Activated naive CD8-positive, alpha-beta T cell treated with anti-CD3 and anti-CD28 coated beads, Interleukin-2, amount 50 U/mL, for 24 hours (primary cell): ENCODE data around the gene PKD1.
A peak's percentile ranks its signal among the peaks of the same experiment; 100 is the strongest.

Experiments used
- ATAC-seq: fragments of 150-1000 bp; cut with Tn5 transposase; one replicate; pipeline ENCODE4 v1.10.0; 2021
- DNase-seq: peaks from one replicate; pipeline ENCODE4 v3.0.0; 2021
- H3K27ac Mint-ChIP-seq: one replicate; pipeline ENCODE4 v1.8.0; 2021; ENCODE audit warnings: mild to moderate bottlenecking, mixed read lengths
- H3K27me3 Mint-ChIP-seq: one replicate; pipeline ENCODE4 v1.8.0; 2021; ENCODE audit warnings: mixed read lengths
- H3K36me3 Mint-ChIP-seq: one replicate; pipeline ENCODE4 v1.8.0; 2021; ENCODE audit warnings: low read depth, mixed read lengths
- H3K4me1 Mint-ChIP-seq: one replicate; pipeline ENCODE4 v1.8.0; 2021; ENCODE audit warnings: mixed read lengths
- H3K4me3 Mint-ChIP-seq: one replicate; pipeline ENCODE4 v1.8.0; 2021; ENCODE audit warnings: mild to moderate bottlenecking, moderate library complexity, mixed read lengths
- H3K9me3 Mint-ChIP-seq: one replicate; pipeline ENCODE4 v1.8.0; 2021; ENCODE audit warnings: mixed read lengths

Gene PKD1

DNA sequence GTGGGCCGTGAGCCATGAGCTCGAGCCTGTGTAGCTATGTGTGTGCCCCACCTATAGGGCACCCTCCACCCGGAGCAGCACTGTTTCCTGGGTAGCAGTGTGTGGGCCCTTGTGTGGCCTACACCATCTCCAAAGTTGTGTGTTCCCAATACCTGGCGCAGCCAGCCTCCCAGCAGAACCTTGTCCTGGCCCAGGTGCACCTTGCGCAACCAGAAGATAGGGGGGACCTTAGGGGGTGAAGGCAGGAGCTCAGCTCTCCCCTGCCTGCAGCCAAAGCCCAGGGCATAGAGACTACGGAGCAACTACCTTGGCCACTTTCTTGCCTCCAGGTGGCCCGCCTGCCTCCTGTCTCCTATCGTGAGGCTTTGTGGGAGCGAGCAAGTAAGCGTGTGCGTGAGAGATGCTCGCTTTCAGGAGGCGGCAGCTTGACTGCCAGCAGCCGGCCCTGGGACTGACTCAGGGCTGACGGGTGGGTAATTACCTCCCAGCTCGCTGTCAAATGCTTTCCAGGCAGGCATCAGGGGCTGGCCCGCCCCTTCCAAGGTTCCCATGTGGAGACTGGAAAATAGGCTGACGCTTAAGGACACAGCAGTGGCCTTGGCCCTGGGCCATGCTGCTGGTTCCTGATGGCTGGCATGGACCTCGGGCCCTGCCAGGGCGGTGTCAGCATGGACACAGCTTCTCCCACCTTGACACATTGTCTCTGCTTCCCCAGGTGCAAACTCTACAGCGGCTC, 38.9 kb upstream of the PKD1 start:
- H3K4me3 Mint-ChIP-seq = no peak overlapping the region
- no peaks in the 10 kb centered on the region for H3K27me3 Mint-ChIP-seq
- H3K36me3 Mint-ChIP-seq = peaks cover 16% of the 10 kb centered on the region
- ATAC-seq = no peak
- no peak for DNase-seq
- H3K9me3 Mint-ChIP-seq = no peaks in the 10 kb centered on the region
- H3K27ac Mint-ChIP-seq = no peak overlapping the region
- no peaks in the 10 kb centered on the region for H3K4me1 Mint-ChIP-seq

DNA sequence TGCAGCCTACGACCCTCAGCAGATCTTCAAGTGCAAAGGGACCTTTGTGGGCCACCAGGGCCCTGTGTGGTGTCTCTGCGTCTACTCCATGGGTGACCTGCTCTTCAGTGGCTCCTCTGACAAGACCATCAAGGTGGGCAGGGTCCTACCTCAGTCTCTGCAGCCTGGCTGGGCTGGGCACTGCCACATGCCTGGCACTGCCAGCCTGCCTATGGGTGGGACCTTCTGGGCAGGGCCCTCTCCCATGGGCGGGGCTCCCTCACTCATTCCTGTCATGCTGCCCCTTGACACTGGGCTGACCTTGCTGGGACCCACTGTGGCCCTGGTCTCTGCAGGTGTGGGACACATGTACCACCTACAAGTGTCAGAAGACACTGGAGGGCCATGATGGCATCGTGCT, 38.2 kb upstream of the PKD1 start:
- Mint-ChIP-seq H3K4me3 (no peak overlapping the region), H3K4me1 (no peaks in the 10 kb centered on the region), H3K27me3 (no peaks in the 10 kb centered on the region), H3K36me3 (peaks cover 16% of the 10 kb centered on the region), H3K27ac (no peak overlapping the region), H3K9me3 (no peaks in the 10 kb centered on the region)
- DNase-seq = no peak
- no peak for ATAC-seq

DNA sequence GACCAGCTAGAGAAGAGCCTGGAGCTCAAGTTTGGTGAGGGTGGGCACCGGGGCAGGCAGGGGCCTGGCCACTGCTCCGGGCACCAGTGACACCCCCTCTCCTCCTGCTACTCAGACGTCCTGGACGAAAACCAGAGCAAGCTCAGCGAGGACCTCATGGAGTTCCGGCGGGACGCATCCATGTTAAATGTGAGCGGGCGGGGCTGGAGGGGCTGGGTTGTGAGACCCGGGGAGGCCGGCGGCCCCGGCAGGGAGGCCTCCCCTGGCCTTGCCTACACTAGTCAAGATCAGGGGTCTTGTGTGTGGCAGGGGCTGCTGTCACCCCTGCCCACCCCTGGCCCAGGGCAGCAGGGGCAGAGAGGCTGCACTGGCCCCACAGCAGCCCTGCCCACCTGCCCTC, 37.7 kb upstream of the PKD1 start:
- DNase-seq (no peak), ATAC-seq (no peak)
- Mint-ChIP-seq H3K4me3 (no peak overlapping the region), H3K9me3 (no peaks in the 10 kb centered on the region), H3K27me3 (no peaks in the 10 kb centered on the region), H3K36me3 (peaks cover 16% of the 10 kb centered on the region), H3K27ac (no peak overlapping the region), H3K4me1 (no peaks in the 10 kb centered on the region)

DNA sequence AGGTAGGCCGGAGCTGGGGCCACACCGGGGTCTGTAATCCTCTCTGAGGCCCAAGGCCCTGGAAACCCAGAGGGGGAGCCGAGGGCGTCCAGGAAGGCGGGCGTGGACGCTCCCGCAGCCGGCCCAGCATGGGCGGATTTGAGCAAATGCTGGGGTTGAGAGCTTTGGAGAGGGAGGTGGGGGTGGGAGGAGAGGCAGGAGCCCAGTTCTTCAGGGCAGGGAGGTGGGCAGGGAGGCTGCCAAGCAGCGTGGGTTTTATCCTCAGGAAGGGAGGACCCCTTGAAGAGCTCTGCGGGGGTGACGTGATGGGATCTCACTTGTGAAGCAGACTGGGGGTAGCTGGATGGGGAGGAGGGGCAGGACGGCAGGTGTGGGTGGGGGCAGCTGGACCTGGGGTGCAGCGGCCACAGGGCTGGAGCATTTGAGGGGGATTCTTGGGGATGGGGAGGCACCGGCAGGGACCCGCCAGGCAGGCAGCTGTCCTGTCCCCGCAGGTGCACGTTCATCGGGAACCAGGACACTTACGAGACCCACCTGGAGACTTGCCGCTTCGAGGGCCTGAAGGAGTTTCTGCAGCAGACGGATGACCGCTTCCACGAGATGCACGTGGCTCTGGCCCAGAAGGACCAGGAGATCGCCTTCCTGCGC, 37.1 kb upstream of the PKD1 start:
- ATAC-seq (no peak), DNase-seq (no peak)
- Mint-ChIP-seq H3K27me3 (no peaks in the 10 kb centered on the region), H3K27ac (no peak overlapping the region), H3K36me3 (peaks cover 18% of the 10 kb centered on the region), H3K9me3 (no peaks in the 10 kb centered on the region), H3K4me1 (no peaks in the 10 kb centered on the region), H3K4me3 (no peak overlapping the region)

DNA sequence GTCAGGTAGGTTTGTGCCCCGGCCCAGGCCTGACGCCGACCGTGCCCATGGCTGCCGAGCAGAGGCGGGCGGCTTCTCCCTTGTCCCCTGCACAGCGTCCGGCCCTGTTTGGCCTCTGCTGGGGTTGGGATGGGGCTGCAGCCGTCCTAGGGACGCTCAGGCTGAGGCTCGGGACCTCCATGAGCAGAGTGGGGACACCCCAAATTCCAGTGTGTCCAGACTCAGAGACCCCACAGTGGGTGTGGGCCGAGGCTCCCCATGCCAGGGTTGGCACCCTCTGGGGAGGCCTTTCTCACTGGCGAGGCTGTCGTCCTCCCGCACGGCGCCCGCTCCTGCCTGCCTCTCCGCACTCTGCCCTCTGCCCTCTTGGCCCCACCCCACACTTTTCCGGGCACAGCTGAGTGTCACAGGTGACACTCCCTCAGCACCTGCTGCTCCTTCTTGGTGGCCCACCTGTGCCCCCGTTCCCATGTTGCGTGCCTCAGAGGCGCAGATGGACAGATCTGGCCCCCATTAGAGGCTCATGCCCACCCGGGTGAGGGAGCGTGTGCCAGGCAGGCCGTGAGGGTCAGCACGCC, 36.0 kb upstream of the PKD1 start:
- Mint-ChIP-seq H3K36me3 (peaks cover 18% of the 10 kb centered on the region), H3K27me3 (no peaks in the 10 kb centered on the region), H3K4me1 (no peaks in the 10 kb centered on the region), H3K4me3 (no peak overlapping the region), H3K9me3 (no peaks in the 10 kb centered on the region), H3K27ac (no peak overlapping the region)
- DNase-seq (no peak), ATAC-seq (no peak)

DNA sequence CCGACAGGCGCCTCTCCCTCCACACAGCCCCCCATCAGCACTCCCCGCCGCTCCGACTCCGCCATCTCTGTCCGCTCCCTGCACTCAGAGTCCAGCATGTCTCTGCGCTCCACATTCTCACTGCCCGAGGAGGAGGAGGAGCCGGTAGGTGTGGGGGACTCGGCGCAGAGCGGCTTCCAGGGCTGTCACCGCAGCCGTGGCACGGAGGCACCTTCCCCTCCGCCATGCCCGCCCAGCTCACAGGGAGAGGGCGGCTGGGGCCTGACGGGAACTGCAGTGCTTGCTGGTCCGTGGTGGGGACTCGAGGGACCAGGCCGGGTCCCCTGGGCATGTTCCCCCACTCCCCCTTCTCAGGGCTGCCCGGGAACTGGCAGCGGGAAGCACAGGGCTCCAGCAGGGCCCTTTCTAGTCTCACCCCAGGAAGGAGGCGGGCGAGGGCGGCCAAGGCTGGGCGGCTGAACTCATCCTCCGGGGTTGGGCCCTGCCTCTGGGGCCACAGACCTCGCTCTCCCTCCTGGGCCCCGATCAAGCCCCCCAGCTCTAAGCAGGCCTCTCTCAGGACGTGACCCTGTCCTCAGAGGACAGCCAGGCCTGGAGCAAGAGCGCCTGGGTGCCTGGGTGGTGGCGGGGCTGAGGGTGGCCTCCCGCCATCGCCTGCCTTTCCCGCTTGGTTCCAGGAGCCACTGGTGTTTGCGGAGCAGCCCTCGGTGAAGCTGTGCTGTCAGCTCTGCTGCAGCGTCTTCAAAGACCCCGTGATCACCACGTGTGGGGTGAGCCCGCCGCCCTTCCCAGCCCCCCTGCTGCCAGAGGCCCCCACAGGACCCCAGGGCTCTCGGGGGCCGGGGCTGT, 35.1 kb upstream of the PKD1 start:
- H3K4me3 Mint-ChIP-seq = no peak overlapping the region

DNA sequence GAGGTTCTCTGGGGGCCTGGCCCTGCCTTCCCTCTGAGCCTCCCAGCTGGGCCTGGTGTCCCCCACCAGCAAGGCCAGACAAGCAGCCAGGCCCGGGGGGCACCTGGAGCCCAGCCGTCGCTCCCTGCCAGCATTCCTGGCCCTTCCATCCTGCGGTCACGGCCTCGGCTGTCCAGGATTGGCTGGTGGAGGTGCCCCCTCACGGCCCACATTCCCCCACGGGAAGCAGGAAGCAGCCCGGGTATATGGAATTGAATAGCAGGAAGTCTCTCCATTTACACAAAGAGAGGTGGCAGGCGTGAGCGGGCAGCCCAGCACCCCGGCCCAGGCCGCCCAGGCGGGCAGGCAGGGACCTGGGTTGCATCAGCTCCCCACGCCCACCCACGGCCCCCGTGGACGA, 34.4 kb upstream of the PKD1 start:
- DNase-seq (no peak), ATAC-seq (no peak)
- Mint-ChIP-seq H3K4me3 (no peak overlapping the region), H3K27ac (no peak overlapping the region), H3K27me3 (no peaks in the 10 kb centered on the region), H3K36me3 (peaks cover 20% of the 10 kb centered on the region), H3K9me3 (no peaks in the 10 kb centered on the region), H3K4me1 (no peaks in the 10 kb centered on the region)

More for the DNA sequence above, 35.1 kb upstream of the PKD1 start:
- no peaks in the 10 kb centered on the region for H3K27me3 Mint-ChIP-seq
- no peak overlapping the region for H3K27ac Mint-ChIP-seq
- peaks cover 20% of the 10 kb centered on the region for H3K36me3 Mint-ChIP-seq
- DNase-seq = no peak
- H3K4me1 Mint-ChIP-seq = no peaks in the 10 kb centered on the region
- ATAC-seq = no peak
- H3K9me3 Mint-ChIP-seq = no peaks in the 10 kb centered on the region

DNA sequence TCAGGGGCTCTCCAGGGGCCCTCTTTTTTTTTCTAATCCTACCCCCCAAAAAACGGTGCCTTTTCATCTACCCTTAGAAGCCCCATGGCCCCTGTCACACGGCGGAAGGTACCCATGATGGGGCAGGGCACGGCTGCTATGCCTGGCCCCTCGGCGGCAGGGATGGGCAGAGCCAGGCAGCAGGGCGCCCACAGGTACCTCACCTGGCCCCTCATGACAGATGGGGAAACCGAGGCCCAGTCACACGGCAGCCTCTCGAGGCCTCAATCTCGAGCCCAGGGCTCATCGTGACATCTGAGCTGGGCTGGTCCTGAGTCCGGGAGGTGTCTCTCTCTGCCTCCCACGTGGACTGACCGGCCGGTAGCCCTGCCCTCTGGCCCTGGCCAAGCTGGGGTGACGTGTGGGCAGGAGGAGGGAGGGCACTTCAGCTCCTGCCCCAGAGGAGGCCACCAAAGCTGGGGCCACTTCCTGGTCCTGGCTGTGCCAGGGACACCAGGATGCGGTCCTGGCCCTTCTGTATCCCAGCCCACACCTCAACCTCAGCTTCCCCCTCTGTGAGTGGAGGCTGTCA, 31.5 kb upstream of the PKD1 start:
- Mint-ChIP-seq H3K36me3 (peaks cover 12% of the 10 kb centered on the region), H3K4me3 (no peak overlapping the region), H3K9me3 (no peaks in the 10 kb centered on the region), H3K27me3 (no peaks in the 10 kb centered on the region), H3K27ac (no peak overlapping the region), H3K4me1 (peaks cover 3% of the 10 kb centered on the region)
- ATAC-seq = no peak
- no peak for DNase-seq

DNA sequence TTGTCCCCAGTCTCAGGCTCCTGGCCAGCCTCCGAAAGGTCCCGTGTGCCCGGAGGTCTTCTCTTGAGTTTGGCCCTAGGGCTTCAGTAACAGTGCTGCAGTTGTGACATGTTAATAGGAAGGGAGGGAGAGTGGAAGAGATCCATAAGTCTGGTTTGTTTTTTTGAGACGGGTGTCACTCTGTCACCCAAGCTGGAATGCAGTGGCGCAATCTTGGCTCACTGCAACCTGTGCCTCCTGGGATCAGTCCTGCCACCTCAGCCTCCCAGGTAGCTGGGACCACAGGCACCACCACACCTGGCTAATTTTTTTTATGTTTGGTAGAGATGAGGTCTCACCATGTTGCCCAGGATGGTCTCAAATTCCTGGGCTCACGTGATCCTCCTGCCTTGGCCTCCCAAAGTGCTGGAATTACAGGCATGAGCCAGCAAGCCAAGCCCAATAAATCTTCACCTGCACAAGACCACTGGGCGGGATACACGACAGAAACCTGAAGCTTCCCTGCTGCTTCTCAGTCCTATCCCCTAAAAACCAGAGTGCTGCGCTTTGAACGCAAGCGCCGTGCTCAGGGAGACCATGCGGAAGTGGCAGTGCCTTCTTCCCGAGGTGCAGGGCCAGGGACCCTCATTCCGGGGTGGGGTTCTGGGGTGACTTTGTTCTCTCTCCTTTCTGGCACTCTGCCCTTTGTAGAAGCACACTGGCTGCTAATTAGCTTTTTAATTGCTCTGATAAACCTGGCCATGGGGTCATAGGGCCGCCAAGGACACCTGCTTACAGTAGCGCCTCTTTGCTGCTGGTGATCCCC, 30.8 kb upstream of the PKD1 start:
- Mint-ChIP-seq H3K27me3 (no peaks in the 10 kb centered on the region), H3K36me3 (peaks cover 9% of the 10 kb centered on the region), H3K9me3 (no peaks in the 10 kb centered on the region), H3K4me3 (no peak overlapping the region), H3K27ac (no peak overlapping the region), H3K4me1 (peaks cover 3% of the 10 kb centered on the region)
- ATAC-seq (no peak), DNase-seq (no peak)

DNA sequence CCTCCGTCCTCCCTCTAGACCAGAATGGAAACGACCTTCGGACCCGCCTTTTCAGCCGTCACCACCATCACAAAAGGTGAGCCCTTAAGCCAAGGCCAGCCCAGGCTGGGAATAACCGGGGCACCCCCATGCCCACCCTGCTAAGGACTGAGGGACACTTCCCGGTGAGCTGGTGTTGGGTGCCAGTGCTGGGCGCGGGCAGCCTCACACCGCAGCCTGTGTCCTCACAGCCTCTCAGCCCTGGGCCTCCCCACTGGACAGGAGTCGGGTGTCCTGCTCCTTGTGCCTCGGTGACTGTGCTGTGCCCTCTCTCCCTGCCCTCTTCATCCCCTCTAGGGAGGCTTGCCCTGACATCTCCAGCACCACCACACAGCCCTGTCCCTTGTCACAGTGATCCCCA, 30.2 kb upstream of the PKD1 start:
- Mint-ChIP-seq H3K4me3 (no peak overlapping the region), H3K27ac (no peak overlapping the region), H3K4me1 (peaks cover 3% of the 10 kb centered on the region), H3K9me3 (no peaks in the 10 kb centered on the region), H3K27me3 (no peaks in the 10 kb centered on the region), H3K36me3 (peaks cover 9% of the 10 kb centered on the region)
- no peak for DNase-seq
- ATAC-seq = no peak

DNA sequence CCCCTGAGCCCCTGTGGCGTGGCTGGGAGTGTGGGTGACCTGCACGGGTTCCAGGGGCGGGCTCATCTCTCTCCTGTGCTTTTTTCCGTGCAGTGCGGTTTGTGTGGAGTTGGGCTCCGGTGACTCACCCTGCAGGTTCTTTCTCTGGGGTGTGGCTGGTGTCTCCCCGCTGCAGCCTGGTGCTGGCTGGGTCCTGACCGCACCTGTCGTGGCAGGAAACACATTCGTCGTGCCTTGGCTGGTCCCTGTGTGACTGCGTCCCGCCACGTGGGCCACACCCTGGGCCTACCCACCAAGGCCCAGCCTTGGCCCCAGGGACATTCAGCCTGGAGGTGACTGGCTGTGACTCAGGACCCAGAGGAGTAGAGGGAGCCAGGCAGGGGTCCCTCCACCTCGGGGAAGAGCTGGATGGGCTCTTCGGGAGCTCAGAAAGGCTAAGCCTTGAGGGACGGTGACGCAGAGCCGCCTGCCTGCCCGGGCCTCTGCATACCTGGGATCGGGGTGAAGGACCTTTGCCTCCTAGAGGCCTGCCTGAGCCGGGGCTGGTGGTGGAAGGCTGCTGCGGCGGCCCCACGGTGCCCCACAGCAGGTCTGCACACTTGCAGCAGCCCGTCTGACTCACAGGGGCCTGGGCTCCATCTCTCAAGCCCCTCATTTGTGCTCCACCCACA, 27.6 kb upstream of the PKD1 start:
- peak overlapping the region; percentile 59 for H3K27ac Mint-ChIP-seq
- H3K27me3 Mint-ChIP-seq = no peaks in the 10 kb centered on the region
- ATAC-seq = peak; percentile 23
- peaks cover 8% of the 10 kb centered on the region for H3K4me1 Mint-ChIP-seq
- H3K4me3 Mint-ChIP-seq = no peak overlapping the region
- peaks cover 8% of the 10 kb centered on the region for H3K36me3 Mint-ChIP-seq
- H3K9me3 Mint-ChIP-seq = no peaks in the 10 kb centered on the region
- DNase-seq = no peak

DNA sequence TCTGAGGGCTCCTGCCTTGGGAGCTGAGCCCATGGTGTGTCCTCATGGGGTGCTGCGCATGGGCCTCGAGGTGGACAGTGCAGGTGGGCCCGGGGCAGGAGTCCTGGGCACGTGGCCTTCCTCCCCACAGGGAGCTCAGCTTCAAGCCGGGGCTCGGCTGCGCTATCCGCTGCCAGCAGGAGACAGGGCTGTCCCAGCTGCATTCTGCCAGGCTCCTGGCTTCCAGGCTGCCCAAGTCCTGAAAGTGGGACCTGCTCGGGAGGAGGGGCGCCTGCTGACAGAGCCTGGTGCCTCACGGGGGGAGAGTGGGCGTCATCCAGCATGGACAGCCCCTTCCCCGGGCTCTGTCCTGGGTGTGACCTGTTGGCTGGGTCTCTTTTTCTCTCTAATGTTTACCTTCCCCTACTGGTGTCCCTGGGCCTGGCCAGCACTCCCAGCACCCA, 27.0 kb upstream of the PKD1 start:
- ATAC-seq (no peak), DNase-seq (no peak)
- no peak overlapping the region for H3K27ac Mint-ChIP-seq

DNA sequence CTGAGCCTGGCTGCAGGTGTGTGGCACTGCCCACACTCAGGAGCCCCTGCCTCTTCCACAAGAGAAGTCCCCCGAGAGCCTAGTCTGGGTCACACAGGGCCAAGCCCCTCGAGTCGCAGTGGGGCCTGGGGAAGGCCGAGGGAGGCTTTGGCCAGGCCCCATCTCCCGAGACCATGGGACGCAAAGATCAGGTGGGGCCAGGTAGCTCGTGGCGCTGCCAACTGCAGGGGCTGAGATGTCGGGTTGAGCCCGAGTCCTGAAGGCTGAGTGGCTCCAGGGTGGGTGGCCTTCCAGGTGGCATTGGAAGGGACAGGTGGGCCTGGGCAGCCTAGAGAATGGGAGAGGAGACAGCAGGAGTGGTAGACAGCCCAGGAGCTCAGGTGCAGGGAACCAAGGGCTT, 26.2 kb upstream of the PKD1 start:
- Mint-ChIP-seq H3K9me3 (no peaks in the 10 kb centered on the region), H3K4me3 (no peak overlapping the region), H3K27ac (no peak overlapping the region), H3K36me3 (peaks cover 6% of the 10 kb centered on the region), H3K4me1 (peaks cover 19% of the 10 kb centered on the region), H3K27me3 (no peaks in the 10 kb centered on the region)
- no peak for DNase-seq
- ATAC-seq = no peak

More for the DNA sequence above, 27.0 kb upstream of the PKD1 start:
- H3K9me3 Mint-ChIP-seq = no peaks in the 10 kb centered on the region
- H3K36me3 Mint-ChIP-seq = peaks cover 6% of the 10 kb centered on the region
- no peak overlapping the region for H3K4me3 Mint-ChIP-seq
- peaks cover 12% of the 10 kb centered on the region for H3K4me1 Mint-ChIP-seq
- no peaks in the 10 kb centered on the region for H3K27me3 Mint-ChIP-seq
